Measurements from ENCODE around the gene MAP4K4. TPM values are rescaled to one million over a fixed set of nuclear protein-coding genes. Genes with fewer than 3 reads are reported as not detected.
A peak's percentile ranks its signal among the peaks of the same experiment; 100 is the strongest.

The MAP4K4 gene
- polyA plus RNA-seq, 1 donor (not counting 4 experiments of a cell fraction or from before 2014, with no cell fraction given): 84.1 TPM

- Histone ChIP-seq H3K27me3 (ENCODE audit: control insufficient read depth, extremely low read depth, insufficient read depth, low read length) (no peaks in the 10 kb centered on the region), H3K4me1 (ENCODE audit: control insufficient read depth, extremely low read depth, insufficient read depth, low read length) (peaks cover 59% of the 10 kb centered on the region), H3K9me3 (ENCODE audit: control insufficient read depth, low read depth, low read length) (no peaks in the 10 kb centered on the region), H2AFZ (ENCODE audit: control insufficient read depth, low read length) (no peak overlapping the region), H3K79me2 (ENCODE audit: control insufficient read depth, insufficient read depth, low read length) (peaks cover 85% of the 10 kb centered on the region), H3K36me3 (ENCODE audit: control insufficient read depth in 2 of 2, extremely low read depth in 1 of 2, insufficient read depth in 2 of 2, low read length in 2 of 2) (no peaks in the 10 kb centered on the region), H3K4me2 (ENCODE audit: control insufficient read depth, extremely low read depth, insufficient read depth, low read depth, low read length) (no peak overlapping the region), H3K9ac (ENCODE audit: control insufficient read depth, extremely low read depth, insufficient read depth, low read length) (no peak overlapping the region), H4K20me1 (ENCODE audit: control insufficient read depth, extremely low read depth, insufficient read depth, low read length) (peaks cover 12% of the 10 kb centered on the region), H3K4me3 (ENCODE audit: control insufficient read depth in 2 of 3, extremely low read depth in 1 of 3, insufficient read depth in 2 of 3, low read depth in 1 of 3, low read length in 3 of 3) (no peak overlapping the region), H3K9me1 (ENCODE audit: control insufficient read depth, extremely low read depth, insufficient read depth, low read length) (peaks cover 9% of the 10 kb centered on the region), H3K27ac (ENCODE audit: control insufficient read depth, insufficient read depth, low read length) (peak overlapping the region; percentile 0)
- TF ChIP-seq EZH2 (IDR thresholded peaks at IDR 0.05; ENCODE audit: low read length): no peak
- TF ChIP-seq, protein P1, sequence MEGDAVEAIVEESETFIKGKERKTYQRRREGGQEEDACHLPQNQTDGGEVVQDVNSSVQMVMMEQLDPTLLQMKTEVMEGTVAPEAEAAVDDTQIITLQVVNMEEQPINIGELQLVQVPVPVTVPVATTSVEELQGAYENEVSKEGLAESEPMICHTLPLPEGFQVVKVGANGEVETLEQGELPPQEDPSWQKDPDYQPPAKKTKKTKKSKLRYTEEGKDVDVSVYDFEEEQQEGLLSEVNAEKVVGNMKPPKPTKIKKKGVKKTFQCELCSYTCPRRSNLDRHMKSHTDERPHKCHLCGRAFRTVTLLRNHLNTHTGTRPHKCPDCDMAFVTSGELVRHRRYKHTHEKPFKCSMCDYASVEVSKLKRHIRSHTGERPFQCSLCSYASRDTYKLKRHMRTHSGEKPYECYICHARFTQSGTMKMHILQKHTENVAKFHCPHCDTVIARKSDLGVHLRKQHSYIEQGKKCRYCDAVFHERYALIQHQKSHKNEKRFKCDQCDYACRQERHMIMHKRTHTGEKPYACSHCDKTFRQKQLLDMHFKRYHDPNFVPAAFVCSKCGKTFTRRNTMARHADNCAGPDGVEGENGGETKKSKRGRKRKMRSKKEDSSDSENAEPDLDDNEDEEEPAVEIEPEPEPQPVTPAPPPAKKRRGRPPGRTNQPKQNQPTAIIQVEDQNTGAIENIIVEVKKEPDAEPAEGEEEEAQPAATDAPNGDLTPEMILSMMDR (optimal IDR thresholded peaks at IDR 0.05 in 1 of 3, IDR thresholded peaks at IDR 0.05 in 1 of 3, conservative IDR thresholded peaks at IDR 0.05 in 1 of 3; ENCODE audit: extremely low read depth in 1 of 3, insufficient read depth in 2 of 3, low read length in 3 of 3): no peak
- dilution Hi-C loops (cut with MboI; ENCODE audit: extremely low pct_ligation_motif_present, low sequenced_read_pairs): no loop called here
- FAIRE-seq (no peak), DNase-seq (ENCODE audit: low read depth, low spot score) (no peak)
Measured at GRCh38 chr2:101735166-101735533, 37.6 kb downstream of the MAP4K4 start.

DNA sequence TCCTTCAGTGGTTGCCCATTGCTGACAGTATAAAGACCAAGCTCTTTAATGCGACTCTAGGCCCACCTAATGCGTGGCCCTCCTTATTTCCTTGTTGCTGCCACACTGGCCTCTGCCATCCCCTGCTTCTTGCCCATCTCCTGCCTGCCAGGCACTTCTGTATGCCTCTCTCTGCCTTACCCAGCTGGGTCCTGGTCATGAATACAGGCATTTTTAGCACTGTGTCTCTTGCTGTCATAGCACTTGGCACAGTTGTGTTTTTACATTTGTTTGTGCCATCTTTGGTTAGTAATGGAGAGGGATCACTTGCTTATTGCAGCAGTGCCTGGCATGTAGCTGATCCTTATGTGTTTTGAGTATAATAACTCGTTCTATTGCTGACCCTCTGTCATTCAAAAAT lies 38.7 kb downstream of the MAP4K4 start:
- H2AFZ ChIP-seq (ENCODE audit: control insufficient read depth, low read length): no peak overlapping the region
- FAIRE-seq (no peak), DNase-seq (ENCODE audit: low read depth, low spot score) (no peak)
- peak overlapping the region in 1 of 3 experiments; percentile 36 for H3K4me3 ChIP-seq (ENCODE audit: control insufficient read depth in 2 of 3, extremely low read depth in 1 of 3, insufficient read depth in 2 of 3, low read depth in 1 of 3, low read length in 3 of 3)
- H3K79me2 ChIP-seq (ENCODE audit: control insufficient read depth, insufficient read depth, low read length): peaks cover 84% of the 10 kb centered on the region
- H3K9me1 ChIP-seq (ENCODE audit: control insufficient read depth, extremely low read depth, insufficient read depth, low read length): peaks cover 9% of the 10 kb centered on the region
- H3K4me1 ChIP-seq (ENCODE audit: control insufficient read depth, extremely low read depth, insufficient read depth, low read length): peaks cover 65% of the 10 kb centered on the region
- no peaks in the 10 kb centered on the region for H3K27me3 ChIP-seq (ENCODE audit: control insufficient read depth, extremely low read depth, insufficient read depth, low read length)
- peaks cover 12% of the 10 kb centered on the region for H4K20me1 ChIP-seq (ENCODE audit: control insufficient read depth, extremely low read depth, insufficient read depth, low read length)
- dilution Hi-C loops (cut with MboI; ENCODE audit: extremely low pct_ligation_motif_present, low sequenced_read_pairs): no loop called here
- H3K9me3 ChIP-seq (ENCODE audit: control insufficient read depth, low read depth, low read length): no peaks in the 10 kb centered on the region
- H3K27ac ChIP-seq (ENCODE audit: control insufficient read depth, insufficient read depth, low read length): peak overlapping the region; percentile 96
- peak overlapping the region; percentile 62 for H3K9ac ChIP-seq (ENCODE audit: control insufficient read depth, extremely low read depth, insufficient read depth, low read length)
- peak overlapping the region; percentile 80 for H3K4me2 ChIP-seq (ENCODE audit: control insufficient read depth, extremely low read depth, insufficient read depth, low read depth, low read length)
- H3K36me3 ChIP-seq (ENCODE audit: control insufficient read depth in 2 of 2, extremely low read depth in 1 of 2, insufficient read depth in 2 of 2, low read length in 2 of 2): no peaks in the 10 kb centered on the region
- no peak for TF ChIP-seq EZH2 (IDR thresholded peaks at IDR 0.05; ENCODE audit: low read length)
- TF ChIP-seq, protein P1 (optimal IDR thresholded peaks at IDR 0.05 in 1 of 3, IDR thresholded peaks at IDR 0.05 in 1 of 3, conservative IDR thresholded peaks at IDR 0.05 in 1 of 3; ENCODE audit: extremely low read depth in 1 of 3, insufficient read depth in 2 of 3, low read length in 3 of 3): no peak
